GM18526 (cell line): Measurements from ENCODE around the gene PDE4B.

Source experiments
- POLR2A ChIP-seq: IDR thresholded peaks from 3 replicates; pipeline ENCODE4 v1.6.1; 2011; ENCODE audit not compliant: insufficient read length; ENCODE audit errors: extremely low read depth

Gene PDE4B

DNA sequence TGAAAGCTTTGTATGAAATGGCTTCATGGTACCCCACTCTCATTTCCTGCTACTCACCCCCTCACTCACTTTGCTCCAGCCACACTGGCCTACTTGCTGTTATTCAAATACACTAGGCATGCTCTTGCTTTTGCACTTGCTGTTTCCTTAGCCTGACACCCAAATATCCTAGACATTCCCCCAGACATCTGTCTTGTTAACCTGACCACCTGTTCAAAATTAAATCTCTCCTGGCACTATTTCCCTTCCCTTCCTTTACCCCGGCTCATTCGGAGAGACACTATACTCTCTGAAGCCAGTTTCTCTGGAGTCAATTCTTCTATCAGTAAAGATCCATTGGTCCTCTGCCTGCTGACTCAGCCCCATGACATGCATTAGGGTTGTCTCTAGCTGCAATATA lies 435.3 kb downstream of the PDE4B start:
- no peak for TF ChIP-seq POLR2A

DNA sequence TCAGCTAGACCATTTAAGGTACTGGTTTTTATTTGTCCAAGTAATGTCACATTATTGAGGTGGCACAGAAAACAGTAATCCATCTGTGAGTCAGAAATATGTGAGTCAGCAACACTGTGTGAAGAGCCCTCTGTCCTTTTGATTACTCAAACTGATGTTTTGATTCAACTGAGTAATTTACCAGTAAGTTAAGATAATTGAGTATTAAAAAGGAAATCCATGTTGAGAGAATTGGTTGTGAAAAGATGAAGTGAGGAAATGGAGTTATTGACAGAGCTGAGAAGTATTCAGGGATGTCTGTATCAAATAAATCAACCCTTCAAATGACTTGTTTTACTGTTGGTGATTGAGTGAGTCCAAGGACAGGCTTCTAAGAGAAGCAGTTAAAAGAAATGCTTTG lies 438.5 kb downstream of the PDE4B start:
- TF ChIP-seq POLR2A = no peak

DNA sequence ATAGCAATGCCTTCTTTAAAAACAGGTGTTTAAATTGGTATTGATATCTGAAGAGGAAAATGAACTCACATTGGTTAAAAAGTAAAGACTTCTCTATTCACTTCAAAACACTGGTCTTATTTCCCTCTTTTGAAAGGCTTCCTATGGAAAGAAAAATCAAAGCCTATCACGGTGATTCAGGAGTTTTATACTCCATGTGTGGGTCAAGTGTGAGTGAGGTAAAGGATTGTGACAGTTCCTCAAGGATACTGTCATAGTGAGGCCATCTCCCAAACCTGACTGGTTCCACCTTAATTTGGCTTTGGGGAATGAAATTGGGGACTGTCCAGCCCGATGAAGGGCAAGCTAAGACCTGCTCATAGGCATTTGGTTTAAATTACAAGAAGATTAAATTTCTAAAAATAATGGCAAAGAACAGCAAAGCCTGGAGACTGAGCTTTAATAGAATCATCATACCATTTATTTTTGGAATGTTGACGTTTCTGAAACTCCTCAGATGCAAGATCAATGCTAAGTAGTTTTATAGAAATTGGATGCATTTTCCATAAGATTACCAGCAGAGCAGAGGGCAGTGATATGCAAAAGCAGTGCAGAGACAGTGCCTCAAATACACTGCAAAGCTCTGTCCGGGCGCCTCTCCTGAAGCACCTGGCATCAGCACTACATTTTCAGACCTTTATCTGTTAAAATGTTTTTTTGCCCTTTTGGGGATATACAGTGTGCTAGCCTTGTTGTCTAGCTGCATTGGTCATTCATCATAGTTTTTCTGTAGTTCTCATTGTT lies 439.2 kb downstream of the PDE4B start:
- TF ChIP-seq POLR2A = no peak

DNA sequence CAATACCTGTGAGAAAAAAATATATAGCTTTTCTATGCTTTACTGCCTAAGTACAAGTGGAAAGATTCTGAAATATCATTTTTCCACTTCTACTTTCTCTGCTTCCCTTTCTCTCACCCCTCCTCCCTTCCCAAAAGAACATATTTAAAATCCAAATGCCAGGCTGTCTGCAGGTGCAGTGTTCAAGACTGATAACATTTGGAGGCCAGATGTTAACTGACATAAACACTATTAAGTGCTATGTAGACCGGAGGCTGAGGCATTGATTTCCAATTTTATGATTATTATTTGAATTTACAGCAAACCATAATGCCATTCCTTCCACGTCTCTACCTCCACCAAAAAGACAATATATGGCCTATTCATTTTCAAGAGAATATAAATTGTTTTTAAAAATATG lies 444.3 kb downstream of the PDE4B start:
- TF ChIP-seq POLR2A = no peak

DNA sequence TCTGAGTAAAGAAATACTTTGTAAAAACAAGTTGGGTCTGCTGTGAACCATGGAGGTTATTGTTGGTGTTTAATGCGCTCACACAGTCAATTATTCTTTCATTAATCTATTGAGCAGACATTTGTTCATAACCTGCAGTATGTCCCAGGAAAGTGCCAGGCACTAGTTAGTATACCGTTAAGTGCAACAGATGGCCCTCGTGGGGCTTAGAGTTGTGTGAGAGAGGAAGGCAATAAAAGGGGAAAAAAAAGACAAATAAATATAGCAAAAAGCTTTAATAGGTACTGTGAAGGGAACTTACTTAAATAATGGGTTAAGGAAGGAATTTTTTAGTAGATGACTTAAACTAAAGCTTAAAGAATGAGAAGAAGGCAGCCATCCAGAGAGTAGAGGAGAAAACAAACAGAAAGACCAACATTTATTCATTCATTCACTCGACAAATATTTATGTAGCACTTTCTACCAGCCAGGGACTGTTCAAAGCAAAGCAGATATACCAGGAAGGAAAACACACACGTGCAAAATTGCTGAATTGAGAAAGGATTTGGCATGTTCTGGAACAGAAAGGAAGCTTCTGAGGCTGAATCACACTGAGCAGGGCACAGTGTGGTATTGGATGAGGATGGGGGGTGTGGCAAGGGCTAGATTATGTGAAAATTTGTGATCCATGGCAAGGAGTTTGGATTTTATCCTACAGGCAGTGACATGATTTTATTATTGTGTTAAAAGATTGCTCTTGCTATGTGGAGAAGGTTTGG lies 445.2 kb downstream of the PDE4B start:
- no peak for TF ChIP-seq POLR2A

DNA sequence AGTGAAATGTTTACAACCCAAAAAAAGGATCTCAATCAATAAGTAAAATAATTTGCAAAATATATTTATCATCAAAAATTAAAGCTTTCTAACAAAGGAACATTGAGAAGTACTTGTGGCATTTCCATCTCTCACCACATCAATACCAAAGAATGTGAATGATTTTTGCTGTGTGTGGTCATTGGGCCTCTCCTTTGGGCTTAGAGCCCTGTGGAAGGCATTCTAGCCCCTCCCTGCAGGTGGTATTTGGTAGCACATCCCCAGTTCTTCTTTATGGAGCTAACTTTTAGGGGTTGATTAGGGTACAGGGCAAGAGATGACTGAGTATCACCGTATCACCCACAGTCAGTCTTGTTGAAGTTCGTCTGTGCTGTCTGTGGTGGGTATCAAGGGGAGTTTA lies 447.1 kb downstream of the PDE4B start:
- no peak for TF ChIP-seq POLR2A

DNA sequence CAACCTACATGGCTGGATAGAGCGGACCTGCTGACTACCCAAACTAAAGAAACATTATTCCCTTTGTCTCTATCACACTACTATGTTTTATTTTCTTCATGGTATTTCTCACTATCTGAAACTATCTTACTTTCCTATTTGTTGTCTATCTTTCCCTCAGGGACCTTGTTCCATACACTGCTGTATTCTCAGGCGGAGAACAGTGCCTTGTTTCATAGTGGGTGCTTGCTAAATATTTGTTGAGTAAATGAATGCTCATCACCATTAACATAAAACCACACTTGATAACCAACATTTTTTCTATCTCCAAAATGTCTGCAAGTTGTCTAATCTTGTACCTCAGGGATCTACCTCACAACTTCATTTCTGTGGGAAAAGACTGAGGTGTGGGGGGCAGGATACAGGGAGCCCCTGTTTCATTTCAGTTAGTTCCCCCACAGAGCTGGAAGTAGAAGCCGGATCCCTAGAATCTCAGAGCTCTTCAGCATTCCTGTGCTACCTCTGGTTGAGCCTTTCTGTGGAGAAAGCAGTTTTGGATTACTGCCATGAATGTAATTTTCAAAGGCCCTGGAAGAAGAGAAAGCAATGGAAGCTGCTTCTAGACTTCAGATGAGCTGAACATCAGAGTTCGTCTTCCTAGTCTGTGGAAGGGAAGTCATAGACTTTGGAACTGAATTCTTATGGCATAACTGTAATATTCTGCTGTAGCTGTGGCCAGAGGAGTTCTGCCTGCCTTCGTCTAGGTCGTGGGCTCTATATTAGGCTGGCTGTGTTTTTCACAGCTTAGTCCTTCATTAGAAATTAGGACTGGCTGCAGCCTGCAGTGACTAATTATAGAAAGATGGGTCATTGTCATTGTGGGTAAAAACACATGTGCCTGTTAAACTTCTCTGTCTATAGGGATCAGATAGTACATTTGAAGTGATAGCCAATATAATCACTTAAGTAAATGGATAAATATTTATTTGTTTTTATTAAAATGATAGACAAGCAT lies 448.1 kb downstream of the PDE4B start:
- TF ChIP-seq POLR2A = no peak

DNA sequence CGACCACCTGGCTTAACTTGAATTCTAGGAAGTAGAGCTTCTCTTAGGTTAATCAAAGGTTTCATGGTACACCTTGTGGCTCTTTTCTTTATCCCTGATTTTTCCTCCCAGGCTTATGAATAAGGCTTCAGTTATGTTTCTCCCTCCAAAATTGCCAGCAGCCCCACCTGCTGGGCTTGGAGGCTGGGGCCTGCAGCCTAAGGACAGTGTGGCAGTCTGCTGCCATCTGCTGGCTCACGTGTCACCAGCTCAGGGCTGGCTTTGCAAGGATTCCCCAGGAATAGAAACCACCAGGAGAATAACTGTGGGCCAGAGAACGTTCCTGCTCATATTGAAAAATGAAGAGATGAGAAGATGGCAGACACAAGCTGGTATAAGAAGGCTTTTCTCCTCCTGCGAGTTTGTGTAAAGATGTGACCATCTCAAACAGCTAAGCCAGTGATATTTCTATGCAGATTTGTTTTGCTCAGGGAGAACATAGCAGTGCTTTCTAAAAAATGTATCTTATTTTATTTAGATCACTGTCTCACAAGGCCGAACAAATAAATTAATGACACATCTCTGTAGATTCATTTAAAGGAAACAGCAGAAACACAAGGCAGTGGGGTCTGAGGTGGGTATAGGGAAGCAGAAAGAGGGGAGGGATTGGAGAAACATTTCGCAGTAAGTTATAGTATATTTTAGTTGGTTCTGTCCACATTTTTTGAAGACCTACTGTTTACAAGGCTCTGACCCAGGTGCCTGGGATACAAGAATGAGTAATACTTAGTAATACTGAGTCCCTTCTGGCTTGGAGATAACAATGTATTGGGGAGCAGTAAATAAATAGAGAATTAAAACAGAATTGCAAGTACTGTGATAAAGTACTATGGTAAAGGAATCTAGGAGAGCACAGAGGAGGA lies 450.2 kb downstream of the PDE4B start:
- no peak for TF ChIP-seq POLR2A

- TF ChIP-seq POLR2A = no peak
These were observed 450.9 kb downstream of the PDE4B start for GRCh38 chr1:66243548-66244130.

DNA sequence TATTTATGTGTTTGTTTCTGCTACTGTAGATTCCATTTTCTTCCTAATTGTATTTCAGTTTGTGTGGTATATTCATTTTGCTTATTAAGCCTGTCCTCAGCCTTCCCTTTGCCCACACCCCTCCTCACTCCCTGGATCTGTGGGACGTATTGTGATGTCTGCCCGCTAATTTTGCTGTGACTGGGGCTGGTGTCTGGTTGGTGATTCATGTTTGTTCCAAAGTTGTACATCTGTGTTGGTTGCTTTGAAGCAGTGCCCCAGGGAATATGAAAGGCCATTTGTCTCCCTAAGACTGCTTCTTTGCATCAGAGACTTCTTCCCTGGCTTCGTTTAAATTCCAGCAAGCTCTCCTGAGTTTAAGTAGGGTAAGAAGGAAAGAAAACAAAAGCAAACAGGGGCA lies 451.7 kb downstream of the PDE4B start:
- TF ChIP-seq POLR2A = no peak

DNA sequence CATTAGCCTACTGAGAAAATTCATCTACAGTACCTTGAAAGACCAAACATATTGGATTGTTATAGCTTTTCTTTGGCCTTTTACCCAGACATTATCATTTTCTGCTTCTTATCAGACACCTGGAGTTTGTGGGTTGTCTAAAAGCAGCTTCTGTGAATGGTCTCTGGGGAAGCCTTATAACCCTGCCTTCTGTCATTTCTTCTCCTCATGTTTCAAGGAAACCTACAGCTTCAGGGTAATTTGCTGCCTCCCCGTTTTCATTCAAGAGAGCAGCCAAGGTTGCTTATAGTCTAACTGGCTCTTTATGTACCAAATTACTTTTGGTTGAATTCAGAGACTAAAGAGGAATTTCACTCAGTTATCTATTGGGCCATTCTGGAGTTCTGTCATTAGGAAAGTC lies 453.0 kb downstream of the PDE4B start:
- no peak for TF ChIP-seq POLR2A

DNA sequence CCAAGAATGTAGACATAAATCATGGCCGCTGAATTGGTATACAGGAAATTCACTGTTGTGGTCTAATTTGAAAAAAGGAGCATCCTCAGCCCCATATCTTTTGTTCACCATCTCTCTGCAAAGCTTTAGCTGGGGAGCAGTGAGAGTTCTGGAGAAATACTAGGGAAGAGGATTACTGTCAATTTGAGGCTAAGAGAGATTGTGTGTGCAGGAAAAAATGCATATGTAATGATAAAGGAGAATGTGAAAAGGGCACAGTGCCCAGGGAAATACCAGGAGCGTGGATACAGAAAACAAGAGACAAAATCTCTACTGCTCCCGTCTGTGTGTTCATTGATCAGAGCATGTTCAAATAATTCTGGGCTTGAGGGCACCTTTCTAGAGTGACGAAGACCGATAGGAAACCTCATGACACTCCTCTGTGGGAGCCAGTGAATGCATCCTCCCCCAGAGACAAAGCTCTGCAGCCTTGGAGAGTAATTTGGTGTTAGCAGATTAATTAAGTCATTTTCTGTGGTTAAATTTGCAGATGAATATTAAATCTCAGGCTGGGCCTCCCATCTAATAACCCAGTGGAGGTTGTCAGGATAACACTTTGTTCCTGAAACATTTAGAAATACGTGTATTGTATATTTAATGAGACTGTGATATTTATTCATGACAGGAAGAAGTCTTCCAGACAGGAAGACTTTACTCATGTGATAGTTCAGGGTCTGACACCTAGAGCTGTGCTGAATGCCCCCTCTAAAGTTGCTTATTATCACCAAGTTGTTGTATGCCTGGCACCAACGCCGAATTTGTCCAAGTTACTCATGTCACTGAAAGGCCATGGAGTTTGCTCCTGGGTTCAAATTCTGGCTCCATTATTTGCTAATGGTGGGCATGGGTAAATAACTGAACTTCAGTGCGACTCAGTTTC lies 453.9 kb downstream of the PDE4B start:
- no peak for TF ChIP-seq POLR2A
